Measurements from ENCODE around the gene ELOF1.
"Not testable (repeated sequence)": the region's sequence is repeated elsewhere in the genome, so short reads cannot be mapped to it uniquely, and the experiment has no call there.

Gene ELOF1

GRCh38 chr19:11586331-11586730, 27.3 kb upstream of the ELOF1 start:
- H3K9ac ChIP-seq (ENCODE audit: low read length), result no peak overlapping the region
- no peak overlapping the region for H3K4me3 ChIP-seq (ENCODE audit: low read length)
- no peaks in the 10 kb centered on the region for H3K9me3 ChIP-seq (ENCODE audit: control insufficient read depth, low read length)
- DNase-seq (ENCODE audit: low read depth), result no peak
- no peaks in the 10 kb centered on the region for H3K36me3 ChIP-seq (ENCODE audit: control insufficient read depth, insufficient read depth, low read length, severe bottlenecking)
- peaks cover 3% of the 10 kb centered on the region for H3K4me1 ChIP-seq (ENCODE audit: control insufficient read depth, insufficient read depth, low read length)
- no peaks in the 10 kb centered on the region for H3K27me3 ChIP-seq (replicated peaks; ENCODE audit: control insufficient read depth, insufficient read depth, low read length)

- DNase-seq (ENCODE audit: low read depth), result peak; percentile 47
Observed at GRCh38 chr19:11581740-11582139, 22.7 kb upstream of the ELOF1 start.

GRCh38 chr19:11580116-11580515, 21.1 kb upstream of the ELOF1 start:
- H3K4me3 ChIP-seq (ENCODE audit: low read length), result no peak overlapping the region
- DNase-seq (ENCODE audit: low read depth), result no peak
- no peaks in the 10 kb centered on the region for H3K9me3 ChIP-seq (ENCODE audit: control insufficient read depth, low read length)
- no peaks in the 10 kb centered on the region for H3K36me3 ChIP-seq (ENCODE audit: control insufficient read depth, insufficient read depth, low read length, severe bottlenecking)
- H3K4me1 ChIP-seq (ENCODE audit: control insufficient read depth, insufficient read depth, low read length), result peaks cover 16% of the 10 kb centered on the region
- H3K9ac ChIP-seq (ENCODE audit: low read length), result no peak overlapping the region
- peaks cover 16% of the 10 kb centered on the region for H3K27me3 ChIP-seq (replicated peaks; ENCODE audit: control insufficient read depth, insufficient read depth, low read length)

More at GRCh38 chr19:11581740-11582139, 22.7 kb upstream of the ELOF1 start:
- Histone ChIP-seq H3K4me1 (ENCODE audit: control insufficient read depth, insufficient read depth, low read length) (peaks cover 16% of the 10 kb centered on the region), H3K9ac (ENCODE audit: low read length) (peak overlapping the region; percentile 39), H3K36me3 (ENCODE audit: control insufficient read depth, insufficient read depth, low read length, severe bottlenecking) (no peaks in the 10 kb centered on the region), H3K27me3 (replicated peaks; ENCODE audit: control insufficient read depth, insufficient read depth, low read length) (peaks cover 16% of the 10 kb centered on the region), H3K9me3 (ENCODE audit: control insufficient read depth, low read length) (no peaks in the 10 kb centered on the region), H3K4me3 (ENCODE audit: low read length) (peak overlapping the region; percentile 50)

- no peak for DNase-seq (ENCODE audit: low read depth)
- no peak overlapping the region for H3K4me3 ChIP-seq (ENCODE audit: low read length)
Observed at GRCh38 chr19:11578258-11579142, 19.5 kb upstream of the ELOF1 start.

GRCh38 chr19:11577451-11578257, 18.6 kb upstream of the ELOF1 start, which contains the start of gene ACP5:
TSS of gene ACP5 (minus strand) at chr19:11577645. CDS start at chr19:11577317, 328 bp downstream.
- no peaks in the 10 kb centered on the region for H3K36me3 ChIP-seq (ENCODE audit: control insufficient read depth, insufficient read depth, low read length, severe bottlenecking)
- no peak for DNase-seq (ENCODE audit: low read depth)
- H3K4me1 ChIP-seq (ENCODE audit: control insufficient read depth, insufficient read depth, low read length), result peaks cover 16% of the 10 kb centered on the region
- H3K4me3 ChIP-seq (ENCODE audit: low read length), result no peak within 1 kb of the TSS
- peaks cover 16% of the 10 kb centered on the region for H3K27me3 ChIP-seq (replicated peaks; ENCODE audit: control insufficient read depth, insufficient read depth, low read length)
- H3K9me3 ChIP-seq (ENCODE audit: control insufficient read depth, low read length), result no peaks in the 10 kb centered on the region
- H3K9ac ChIP-seq (ENCODE audit: low read length), result no peak within 1 kb of the TSS

More at GRCh38 chr19:11578258-11579142, 19.5 kb upstream of the ELOF1 start:
- Histone ChIP-seq H3K9ac (ENCODE audit: low read length) (no peak overlapping the region), H3K36me3 (ENCODE audit: control insufficient read depth, insufficient read depth, low read length, severe bottlenecking) (no peaks in the 10 kb centered on the region), H3K27me3 (replicated peaks; ENCODE audit: control insufficient read depth, insufficient read depth, low read length) (peaks cover 16% of the 10 kb centered on the region), H3K9me3 (ENCODE audit: control insufficient read depth, low read length) (no peaks in the 10 kb centered on the region), H3K4me1 (ENCODE audit: control insufficient read depth, insufficient read depth, low read length) (peaks cover 16% of the 10 kb centered on the region)

- Histone ChIP-seq H3K36me3 (ENCODE audit: control insufficient read depth, insufficient read depth, low read length, severe bottlenecking) (no peaks in the 10 kb centered on the region), H3K4me3 (ENCODE audit: low read length) (no peak overlapping the region), H3K9ac (ENCODE audit: low read length) (no peak overlapping the region), H3K9me3 (ENCODE audit: control insufficient read depth, low read length) (no peaks in the 10 kb centered on the region), H3K27me3 (replicated peaks; ENCODE audit: control insufficient read depth, insufficient read depth, low read length) (peaks cover 16% of the 10 kb centered on the region), H3K4me1 (ENCODE audit: control insufficient read depth, insufficient read depth, low read length) (peaks cover 13% of the 10 kb centered on the region)
- no peak for DNase-seq (ENCODE audit: low read depth)
Observed at GRCh38 chr19:11576227-11576626, 17.2 kb upstream of the ELOF1 start.

- no peaks in the 10 kb centered on the region for H3K36me3 ChIP-seq (ENCODE audit: control insufficient read depth, insufficient read depth, low read length, severe bottlenecking)
- H3K27me3 ChIP-seq (replicated peaks; ENCODE audit: control insufficient read depth, insufficient read depth, low read length), result peaks cover 16% of the 10 kb centered on the region
- H3K4me3 ChIP-seq (ENCODE audit: low read length), result no peak overlapping the region
- DNase-seq (ENCODE audit: low read depth), result no peak
- no peak overlapping the region for H3K9ac ChIP-seq (ENCODE audit: low read length)
- H3K4me1 ChIP-seq (ENCODE audit: control insufficient read depth, insufficient read depth, low read length), result peaks cover 7% of the 10 kb centered on the region
- H3K9me3 ChIP-seq (ENCODE audit: control insufficient read depth, low read length), result no peaks in the 10 kb centered on the region
Observed at GRCh38 chr19:11574689-11575088, 15.7 kb upstream of the ELOF1 start.

- not testable (repeated sequence) for H3K4me3 ChIP-seq (ENCODE audit: low read length); H3K36me3 ChIP-seq (ENCODE audit: control insufficient read depth, insufficient read depth, low read length, severe bottlenecking); H3K9me3 ChIP-seq (ENCODE audit: control insufficient read depth, low read length); H3K9ac ChIP-seq (ENCODE audit: low read length); H3K4me1 ChIP-seq (ENCODE audit: control insufficient read depth, insufficient read depth, low read length); DNase-seq (ENCODE audit: low read depth)
- H3K27me3 ChIP-seq (replicated peaks; ENCODE audit: control insufficient read depth, insufficient read depth, low read length), result peaks cover 12% of the 10 kb centered on the region
Observed at GRCh38 chr19:11573763-11574162, 14.7 kb upstream of the ELOF1 start.

GRCh38 chr19:11573354-11573753, 14.3 kb upstream of the ELOF1 start:
- H3K4me1 ChIP-seq (ENCODE audit: control insufficient read depth, insufficient read depth, low read length); H3K4me3 ChIP-seq (ENCODE audit: low read length); DNase-seq (ENCODE audit: low read depth); H3K36me3 ChIP-seq (ENCODE audit: control insufficient read depth, insufficient read depth, low read length, severe bottlenecking); H3K9ac ChIP-seq (ENCODE audit: low read length); H3K27me3 ChIP-seq (replicated peaks; ENCODE audit: control insufficient read depth, insufficient read depth, low read length); H3K9me3 ChIP-seq (ENCODE audit: control insufficient read depth, low read length): not testable (repeated sequence)

- no peaks in the 10 kb centered on the region for H3K27me3 ChIP-seq (replicated peaks; ENCODE audit: control insufficient read depth, insufficient read depth, low read length)
- H3K4me1 ChIP-seq (ENCODE audit: control insufficient read depth, insufficient read depth, low read length), result no peaks in the 10 kb centered on the region
- DNase-seq (ENCODE audit: low read depth), result no peak
- no peak overlapping the region for H3K4me3 ChIP-seq (ENCODE audit: low read length)
- H3K9ac ChIP-seq (ENCODE audit: low read length), result no peak overlapping the region
- H3K36me3 ChIP-seq (ENCODE audit: control insufficient read depth, insufficient read depth, low read length, severe bottlenecking), result no peaks in the 10 kb centered on the region
- H3K9me3 ChIP-seq (ENCODE audit: control insufficient read depth, low read length), result no peaks in the 10 kb centered on the region
Observed at GRCh38 chr19:11570039-11570462, 11.0 kb upstream of the ELOF1 start.

- H3K27me3 ChIP-seq (replicated peaks; ENCODE audit: control insufficient read depth, insufficient read depth, low read length), result no peaks in the 10 kb centered on the region
- H3K4me3 ChIP-seq (ENCODE audit: low read length), result no peak overlapping the region
- no peaks in the 10 kb centered on the region for H3K36me3 ChIP-seq (ENCODE audit: control insufficient read depth, insufficient read depth, low read length, severe bottlenecking)
- DNase-seq (ENCODE audit: low read depth), result no peak
- no peaks in the 10 kb centered on the region for H3K4me1 ChIP-seq (ENCODE audit: control insufficient read depth, insufficient read depth, low read length)
- H3K9me3 ChIP-seq (ENCODE audit: control insufficient read depth, low read length), result no peaks in the 10 kb centered on the region
- H3K9ac ChIP-seq (ENCODE audit: low read length), result no peak overlapping the region
Observed at GRCh38 chr19:11566164-11566563, 7.1 kb upstream of the ELOF1 start.
